GM18511 (cell line): ENCODE measurements around the gene GUCY2D.
"Not testable (repeated sequence)": the region's sequence is repeated elsewhere in the genome, so short reads cannot be mapped to it uniquely, and the experiment has no call there.

Source experiments
- ATAC-seq: cut with Tn5 transposase; IDR thresholded peaks from one replicate; pipeline ENCODE4 v1.9.1; 2021; ENCODE audit warnings: mild to moderate bottlenecking, moderate library complexity; ENCODE audit not compliant: unreplicated experiment

GUCY2D gene

DNA sequence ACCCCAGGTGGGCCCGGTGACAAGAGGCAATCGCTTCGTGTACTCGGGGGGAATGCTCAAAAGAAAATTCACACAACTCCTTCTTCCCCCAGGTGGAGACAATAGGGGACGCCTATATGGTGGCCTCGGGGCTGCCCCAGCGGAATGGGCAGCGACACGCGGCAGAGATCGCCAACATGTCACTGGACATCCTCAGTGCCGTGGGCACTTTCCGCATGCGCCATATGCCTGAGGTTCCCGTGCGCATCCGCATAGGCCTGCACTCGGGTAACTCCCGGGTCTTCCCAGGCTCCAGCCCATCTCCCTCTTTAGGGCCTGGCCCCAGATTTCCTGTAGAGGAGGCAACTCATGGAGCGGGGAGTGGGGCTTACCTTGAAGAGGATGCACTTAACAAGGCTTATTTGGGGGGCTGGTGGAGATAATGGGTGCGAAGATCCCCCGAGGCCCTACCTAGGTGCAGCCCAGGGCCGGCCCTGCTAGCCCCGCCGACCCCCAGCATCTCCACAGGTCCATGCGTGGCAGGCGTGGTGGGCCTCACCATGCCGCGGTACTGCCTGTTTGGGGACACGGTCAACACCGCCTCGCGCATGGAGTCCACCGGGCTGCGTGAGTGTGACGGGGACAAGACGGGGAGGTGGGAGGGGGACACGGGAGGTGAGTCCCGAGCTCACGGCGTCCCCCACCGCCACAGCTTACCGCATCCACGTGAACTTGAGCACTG, 13.0 kb downstream of the GUCY2D start:
- ATAC-seq = no peak

DNA sequence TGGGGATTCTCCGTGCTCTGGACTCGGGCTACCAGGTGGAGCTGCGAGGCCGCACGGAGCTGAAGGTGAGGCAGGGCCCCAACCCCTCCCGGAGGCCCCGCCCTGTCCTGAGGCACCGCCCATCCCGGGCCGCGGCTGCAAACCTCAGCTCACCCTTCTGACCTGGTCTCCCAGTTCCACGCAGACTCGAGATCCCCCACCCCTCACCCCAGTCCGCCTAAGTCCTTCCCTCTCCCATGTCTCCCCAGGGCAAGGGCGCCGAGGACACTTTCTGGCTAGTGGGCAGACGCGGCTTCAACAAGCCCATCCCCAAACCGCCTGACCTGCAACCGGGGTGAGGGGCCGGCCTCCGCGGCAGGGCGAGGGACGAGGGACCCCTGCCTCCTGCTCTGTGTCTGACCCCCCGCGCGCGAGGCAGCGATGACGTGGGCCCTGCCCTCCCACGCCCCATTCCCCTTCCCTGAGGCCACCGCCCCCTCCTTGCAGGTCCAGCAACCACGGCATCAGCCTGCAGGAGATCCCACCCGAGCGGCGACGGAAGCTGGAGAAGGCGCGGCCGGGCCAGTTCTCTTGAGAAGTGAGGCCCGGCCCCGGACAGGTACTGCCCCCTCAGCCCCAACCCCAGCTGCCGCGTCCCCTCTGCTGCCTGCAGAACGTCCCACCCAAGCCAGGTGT, 13.7 kb downstream of the GUCY2D start:
- ATAC-seq = no peak

DNA sequence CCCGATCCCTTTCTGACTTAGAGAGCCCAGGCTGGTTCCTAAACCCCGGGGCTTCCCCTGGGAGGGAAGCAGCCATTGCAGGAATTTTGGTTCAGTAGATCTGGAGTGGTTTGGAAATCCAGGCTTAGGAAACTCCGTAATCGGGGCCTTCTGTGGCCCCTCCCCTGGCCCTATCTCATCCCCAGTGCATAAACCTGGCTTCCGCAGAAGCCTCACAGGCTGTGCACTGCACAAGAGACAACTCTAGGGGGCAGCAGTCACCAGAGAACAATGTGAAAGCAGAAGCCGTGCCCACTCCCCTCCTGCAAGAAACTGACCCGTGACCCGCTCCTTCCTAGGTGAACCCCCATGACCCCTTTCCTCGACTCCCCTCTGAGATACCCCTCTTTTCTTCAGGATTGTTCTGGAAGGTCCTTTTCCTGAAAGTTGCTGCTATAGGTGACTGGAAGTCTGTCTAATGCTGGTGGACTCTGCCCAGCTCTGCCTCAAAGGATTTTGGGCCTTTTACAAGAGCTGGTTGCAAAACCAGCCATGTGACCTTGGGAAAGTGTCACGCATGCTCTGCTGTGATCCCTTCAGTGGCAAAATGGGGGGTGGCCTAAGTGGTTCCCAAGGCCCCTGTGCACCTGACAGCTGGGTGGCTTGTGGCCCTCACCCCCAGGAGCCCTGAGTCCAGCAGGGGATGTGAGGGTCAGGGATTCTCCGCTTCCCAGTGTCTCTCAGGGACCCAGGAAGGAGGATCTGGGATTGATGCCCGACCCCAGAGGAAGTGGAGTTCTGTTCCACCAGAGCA, 14.4 kb downstream of the GUCY2D start:
- no peak for ATAC-seq

DNA sequence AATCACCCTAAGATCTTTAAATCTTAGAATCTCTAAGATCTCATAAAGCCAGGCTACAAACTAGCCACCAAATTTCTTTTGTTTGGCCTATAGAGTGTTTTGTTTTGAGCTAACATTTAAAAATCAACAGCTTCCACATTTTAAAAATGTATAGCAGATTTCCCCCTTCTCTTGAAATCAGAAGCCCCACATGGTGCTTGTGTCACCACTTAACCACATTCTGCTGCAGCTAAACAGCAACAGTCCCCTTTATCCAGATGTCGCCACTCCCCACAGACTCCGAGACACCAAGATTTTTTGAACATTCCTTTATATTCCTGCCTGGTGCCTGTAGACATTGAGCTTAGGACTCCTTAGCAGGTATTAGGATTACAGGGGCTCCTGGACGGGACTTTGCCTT, 16.0 kb downstream of the GUCY2D start:
- no peak for ATAC-seq

DNA sequence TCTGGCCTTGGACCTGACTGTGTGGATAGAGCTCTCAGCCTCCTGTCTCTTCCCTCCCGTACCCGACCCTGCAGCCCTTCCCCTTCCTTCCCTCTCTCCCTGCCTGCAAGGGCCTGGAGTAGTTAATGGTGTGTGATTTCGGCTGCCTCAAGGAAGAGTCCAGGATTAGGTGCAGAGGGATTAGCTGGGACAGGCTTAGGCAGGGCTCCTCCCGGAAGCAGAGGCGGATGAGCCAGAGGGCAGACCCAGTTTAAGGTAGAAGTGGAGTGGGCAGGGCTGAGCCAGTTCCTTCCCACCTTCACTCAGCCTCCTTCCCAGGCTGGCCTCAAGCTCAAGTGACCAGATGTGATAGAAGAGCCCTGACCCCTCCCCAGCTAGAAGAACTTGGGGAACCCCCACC, 16.8 kb downstream of the GUCY2D start:
- ATAC-seq = no peak

DNA sequence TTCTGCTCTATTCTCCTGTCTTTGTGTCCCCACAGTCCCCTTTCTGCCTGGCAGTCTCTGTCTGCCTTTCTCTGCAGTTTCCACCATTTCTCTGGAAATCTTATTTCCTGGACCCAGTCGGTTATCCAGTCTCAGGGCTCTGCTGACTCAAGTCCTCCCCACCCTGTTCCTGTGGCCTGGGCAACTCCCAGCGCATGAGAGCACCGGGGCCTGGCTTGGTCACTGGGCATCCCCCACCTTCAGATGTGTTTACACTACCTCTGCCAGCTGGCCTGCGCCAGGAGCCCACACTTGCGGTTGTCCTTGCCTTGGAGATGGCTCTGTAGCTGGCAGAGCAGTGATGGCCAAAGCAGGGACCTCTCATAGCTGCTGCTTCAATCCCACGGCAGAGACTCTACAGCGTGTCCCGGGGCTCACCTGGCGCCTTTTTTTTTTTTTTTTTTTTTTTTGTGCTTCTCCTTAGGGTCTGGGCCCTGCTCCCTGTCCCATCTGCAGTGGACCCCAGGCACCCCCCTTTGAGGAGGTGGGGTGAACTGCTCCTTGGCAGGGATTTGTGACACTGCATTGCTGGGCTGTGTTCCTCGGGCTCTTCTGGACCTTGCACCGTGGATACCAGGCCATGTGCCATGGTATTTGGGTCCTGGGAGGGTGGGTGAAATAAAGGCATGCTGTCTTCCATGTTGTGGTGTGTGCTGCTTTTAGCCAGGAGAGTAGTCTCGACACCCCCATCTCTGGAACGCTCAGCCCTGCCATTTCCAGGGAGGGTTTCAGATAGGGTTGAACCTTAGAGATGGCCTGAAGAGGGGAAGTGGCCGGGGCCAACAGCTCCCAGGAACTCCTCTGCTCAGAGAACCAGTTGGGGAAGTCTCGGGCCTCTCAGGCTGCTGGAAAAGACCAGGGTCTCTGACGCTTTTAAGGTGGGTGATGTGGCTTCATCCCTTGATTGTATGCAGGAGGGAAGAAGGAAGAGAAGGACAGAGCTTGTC, 17.5 kb downstream of the GUCY2D start:
- ATAC-seq = no peak

- ATAC-seq = no peak
Observed at GRCh38 chr17:8020776-8021564, 18.6 kb downstream of the GUCY2D start.

GRCh38 chr17:8021565-8022359, 19.3 kb downstream of the GUCY2D start:
- no peak for ATAC-seq

- no peak for ATAC-seq
Observed at GRCh38 chr17:8022360-8023003, 20.1 kb downstream of the GUCY2D start.

DNA sequence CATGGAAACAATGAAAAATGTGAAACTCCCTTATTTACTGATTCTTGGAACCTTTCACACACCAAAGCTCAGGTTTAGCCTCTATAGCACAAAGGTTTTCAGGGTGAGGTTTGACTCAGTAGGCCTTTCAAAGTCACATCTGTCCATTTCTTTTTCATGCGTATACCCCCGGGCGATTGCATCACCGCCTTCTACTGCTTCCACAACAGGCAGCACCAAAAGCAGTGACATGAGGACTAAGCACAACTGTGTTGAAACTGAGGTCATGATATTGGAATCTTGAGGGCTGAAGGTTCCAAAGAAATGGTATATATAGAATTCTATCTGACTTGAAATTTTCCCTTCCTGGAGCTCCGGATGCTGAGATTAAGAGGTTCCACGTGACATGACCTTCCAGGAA, 21.7 kb downstream of the GUCY2D start:
- ATAC-seq = not testable (repeated sequence)

DNA sequence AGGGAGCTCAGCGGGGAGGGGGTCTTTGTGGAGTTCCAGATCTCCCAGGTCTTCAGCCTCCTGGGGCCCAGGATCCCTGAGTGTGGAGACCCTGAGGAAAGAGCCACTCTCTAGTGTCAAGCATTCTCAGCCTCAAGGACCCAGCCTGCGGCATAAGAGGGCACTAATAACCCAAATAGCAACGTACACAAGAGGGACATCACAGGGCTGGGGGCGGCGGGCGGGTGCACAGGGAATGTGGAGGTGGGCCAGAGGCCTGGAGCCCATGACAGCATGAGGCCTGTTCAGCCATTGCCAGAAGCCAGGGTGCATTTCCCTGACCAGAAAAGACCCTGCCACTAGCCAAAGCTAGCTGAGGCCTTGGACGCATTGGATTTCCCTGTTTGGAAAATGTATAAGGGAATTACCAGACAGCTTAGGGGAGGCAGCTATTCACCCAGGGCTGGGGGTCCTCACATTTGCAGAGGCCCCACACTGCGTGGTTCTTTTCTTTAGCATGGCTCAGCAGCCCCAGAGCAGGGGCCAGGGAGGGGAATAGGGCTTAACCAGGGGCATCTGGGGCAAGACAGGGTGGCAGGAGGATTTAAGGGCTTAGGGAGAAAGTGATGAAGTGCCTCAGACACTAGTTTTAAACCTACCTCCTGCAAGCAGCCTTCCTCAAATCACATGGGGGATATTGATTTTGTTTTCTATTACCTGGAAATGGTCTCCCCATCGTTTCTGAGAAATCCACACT, 22.9 kb downstream of the GUCY2D start:
- no peak for ATAC-seq

- ATAC-seq = no peak
Observed at GRCh38 chr17:8029121-8029520, 26.7 kb downstream of the GUCY2D start.

DNA sequence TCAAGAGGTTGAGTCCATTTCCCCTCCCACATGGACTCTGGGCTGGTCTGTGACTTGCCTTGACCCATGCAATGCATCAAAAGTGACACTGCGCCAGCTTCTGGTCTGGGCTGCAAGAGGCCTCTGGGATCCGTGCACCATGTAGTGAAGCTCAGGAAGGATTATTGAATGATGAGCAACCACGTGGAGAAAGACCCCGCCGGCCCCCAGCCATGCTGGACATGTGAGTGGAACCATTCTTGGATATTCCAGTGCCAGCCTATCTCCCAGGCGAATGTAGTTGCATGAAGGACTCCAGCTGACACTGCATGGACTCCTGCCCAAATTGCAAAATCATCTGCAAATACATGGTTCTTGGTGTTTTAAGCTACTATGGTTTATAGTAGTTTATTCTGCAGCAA, 28.8 kb downstream of the GUCY2D start:
- no peak for ATAC-seq

- ATAC-seq = no peak
Observed at GRCh38 chr17:8031950-8032349, 29.5 kb downstream of the GUCY2D start.

GRCh38 chr17:8032442-8032841, 30.0 kb downstream of the GUCY2D start:
- ATAC-seq = no peak

DNA sequence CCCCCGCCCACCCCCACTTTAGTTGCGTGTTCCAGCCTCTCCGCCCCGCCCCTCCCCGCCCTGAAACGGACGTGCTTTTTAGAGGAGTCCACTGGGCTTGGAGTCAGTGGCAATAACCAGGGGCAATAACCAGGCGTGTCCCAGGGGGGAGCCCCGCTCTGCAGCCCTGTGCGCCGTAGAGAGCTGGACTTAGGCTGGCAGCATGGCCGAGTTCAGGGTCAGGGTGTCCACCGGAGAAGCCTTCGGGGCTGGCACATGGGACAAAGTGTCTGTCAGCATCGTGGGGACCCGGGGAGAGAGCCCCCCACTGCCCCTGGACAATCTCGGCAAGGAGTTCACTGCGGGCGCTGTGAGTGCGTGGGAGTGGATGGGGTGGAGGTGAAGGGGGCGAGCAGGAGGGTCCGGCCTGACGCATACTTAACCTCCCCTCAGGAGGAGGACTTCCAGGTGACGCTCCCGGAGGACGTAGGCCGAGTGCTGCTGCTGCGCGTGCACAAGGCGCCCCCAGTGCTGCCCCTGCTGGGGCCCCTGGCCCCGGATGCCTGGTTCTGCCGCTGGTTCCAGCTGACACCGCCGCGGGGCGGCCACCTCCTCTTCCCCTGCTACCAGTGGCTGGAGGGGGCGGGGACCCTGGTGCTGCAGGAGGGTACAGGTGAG, 36.7 kb downstream of the GUCY2D start, which contains the start of gene ALOX15B:
TSS of gene ALOX15B (plus strand) at position 106 of the 657 bp plus-strand sequence. CDS start at position 203, 97 bp downstream.
- no peak for ATAC-seq

GRCh38 chr17:8039611-8040168, 37.3 kb downstream of the GUCY2D start:
- no peak for ATAC-seq
